Activated naive CD8-positive, alpha-beta T cell treated with anti-CD3 and anti-CD28 coated beads for 36 hours (primary cell): ENCODE results near the gene DOCK1. TPM values are rescaled to one million over a fixed set of nuclear protein-coding genes. Genes with fewer than 3 reads are reported as not detected.

Experiments used
- DNase-seq: peaks from one replicate; pipeline ENCODE4 v3.0.0; 2021
- H3K27ac Mint-ChIP-seq: one replicate; pipeline ENCODE4 v1.8.0; 2022; ENCODE audit warnings: mild to moderate bottlenecking, moderate library complexity, mixed read lengths
- H3K27me3 Mint-ChIP-seq: one replicate; pipeline ENCODE4 v1.8.0; 2022; ENCODE audit warnings: mild to moderate bottlenecking, mixed read lengths
- H3K36me3 Mint-ChIP-seq: one replicate; pipeline ENCODE4 v1.8.0; 2021; ENCODE audit warnings: mild to moderate bottlenecking, mixed read lengths
- H3K4me1 Mint-ChIP-seq: one replicate; pipeline ENCODE4 v1.8.0; 2021; ENCODE audit warnings: mixed read lengths
- H3K4me3 Mint-ChIP-seq: one replicate; pipeline ENCODE4 v1.8.0; 2022; ENCODE audit warnings: mild to moderate bottlenecking, moderate library complexity, mixed read lengths
- H3K9me3 Mint-ChIP-seq: one replicate; pipeline ENCODE4 v1.8.0; 2022; ENCODE audit warnings: mixed read lengths
- total RNA-seq, 2 experiments: library from RNA; stranded (reverse); gene quantifications; one replicate each; pipeline ENCODE4 v1.2.3, GENCODE V29; 2021

Gene DOCK1
- total RNA-seq, 2 experiments from 2014 or later, result 0.76 to 0.95 TPM

- no peak overlapping the region for H3K27ac Mint-ChIP-seq
Measured at GRCh38 chr10:127402596-127403409, 497.6 kb downstream of the DOCK1 start.

DNA sequence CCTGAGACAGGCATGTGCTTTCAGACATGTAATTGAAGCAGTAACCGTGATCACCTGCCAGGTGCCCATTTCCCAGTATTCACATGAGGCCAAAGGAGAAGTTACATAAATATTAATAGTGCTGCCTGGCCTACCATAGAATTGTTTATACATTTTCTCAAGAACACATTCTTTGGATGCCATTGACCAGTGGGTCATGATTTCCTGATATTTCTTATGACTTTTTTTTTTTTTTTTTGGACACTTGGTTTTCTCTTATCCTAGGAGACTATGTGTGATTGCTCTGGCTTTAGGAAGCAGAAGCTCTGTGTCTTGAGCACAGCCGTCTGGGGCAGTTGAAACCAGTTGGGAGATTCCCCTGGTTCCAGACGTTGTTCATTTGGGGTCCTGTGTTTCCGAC is 500.0 kb downstream of the DOCK1 start:
- no peaks in the 10 kb centered on the region for H3K4me1 Mint-ChIP-seq
- H3K27ac Mint-ChIP-seq, result no peak overlapping the region
- peaks cover 3% of the 10 kb centered on the region for H3K9me3 Mint-ChIP-seq
- no peaks in the 10 kb centered on the region for H3K36me3 Mint-ChIP-seq
- no peak overlapping the region for H3K4me3 Mint-ChIP-seq
- no peaks in the 10 kb centered on the region for H3K27me3 Mint-ChIP-seq
- no peak for DNase-seq

More at GRCh38 chr10:127402596-127403409, 497.6 kb downstream of the DOCK1 start:
- no peak for DNase-seq
- Mint-ChIP-seq H3K9me3 (peaks cover 3% of the 10 kb centered on the region), H3K4me3 (no peak overlapping the region), H3K27me3 (no peaks in the 10 kb centered on the region), H3K36me3 (no peaks in the 10 kb centered on the region), H3K4me1 (no peaks in the 10 kb centered on the region)

- Mint-ChIP-seq H3K27me3 (no peaks in the 10 kb centered on the region), H3K4me3 (no peak overlapping the region), H3K36me3 (no peaks in the 10 kb centered on the region), H3K9me3 (peaks cover 3% of the 10 kb centered on the region), H3K27ac (no peak overlapping the region), H3K4me1 (no peaks in the 10 kb centered on the region)
- no peak for DNase-seq
Measured at GRCh38 chr10:127406018-127406550, 500.9 kb downstream of the DOCK1 start.

DNA sequence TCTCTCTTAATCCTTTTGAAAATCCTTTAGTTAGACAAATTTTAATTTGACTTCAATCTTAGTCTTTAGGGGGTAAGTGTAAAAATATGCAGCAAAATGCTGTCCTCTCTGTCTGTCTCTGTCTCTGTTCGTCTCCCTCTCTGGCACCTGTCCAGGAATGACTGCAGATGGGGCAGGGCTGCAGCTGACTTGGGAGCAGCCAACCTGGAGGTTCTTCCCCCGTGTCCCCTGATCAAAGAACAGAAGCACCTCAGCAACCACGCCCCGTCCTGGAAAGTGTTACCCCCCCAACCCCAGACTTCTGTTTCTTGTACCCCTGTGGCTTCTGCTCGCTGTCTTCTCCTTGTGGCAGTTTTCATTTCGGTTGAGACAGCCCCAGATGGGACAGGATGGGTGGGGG is 502.3 kb downstream of the DOCK1 start:
- H3K9me3 Mint-ChIP-seq, result no peaks in the 10 kb centered on the region
- DNase-seq, result no peak
- H3K27me3 Mint-ChIP-seq, result no peaks in the 10 kb centered on the region
- no peaks in the 10 kb centered on the region for H3K36me3 Mint-ChIP-seq
- H3K4me1 Mint-ChIP-seq, result no peaks in the 10 kb centered on the region
- H3K4me3 Mint-ChIP-seq, result no peak overlapping the region
- no peak overlapping the region for H3K27ac Mint-ChIP-seq

GRCh38 chr10:127408112-127408710 is 503.0 kb downstream of the DOCK1 start:
- no peak overlapping the region for H3K4me3 Mint-ChIP-seq
- H3K27ac Mint-ChIP-seq, result no peak overlapping the region
- no peaks in the 10 kb centered on the region for H3K4me1 Mint-ChIP-seq
- H3K27me3 Mint-ChIP-seq, result no peaks in the 10 kb centered on the region
- H3K36me3 Mint-ChIP-seq, result no peaks in the 10 kb centered on the region
- no peaks in the 10 kb centered on the region for H3K9me3 Mint-ChIP-seq
- no peak for DNase-seq

DNA sequence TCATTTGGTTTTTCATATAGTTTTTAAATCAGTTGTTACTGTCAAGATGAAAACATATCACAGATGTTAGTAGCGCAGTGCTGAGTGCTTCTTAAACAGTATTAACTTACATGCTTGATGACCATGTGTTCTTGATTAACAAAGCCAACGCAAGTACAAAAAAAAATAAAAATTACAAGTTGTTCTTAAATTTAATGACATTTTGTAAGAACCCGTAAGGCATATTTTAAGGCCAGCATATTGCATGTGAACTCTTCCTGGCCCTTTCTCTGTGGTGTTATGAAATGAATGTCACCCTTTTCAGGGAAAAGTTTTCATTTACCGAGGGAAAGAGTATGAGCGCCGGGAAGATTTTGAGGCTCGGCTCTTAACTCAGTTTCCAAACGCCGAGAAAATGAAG is 503.5 kb downstream of the DOCK1 start:
- Mint-ChIP-seq H3K9me3 (no peaks in the 10 kb centered on the region), H3K4me1 (no peaks in the 10 kb centered on the region), H3K4me3 (no peak overlapping the region), H3K27me3 (no peaks in the 10 kb centered on the region), H3K27ac (no peak overlapping the region), H3K36me3 (no peaks in the 10 kb centered on the region)
- DNase-seq, result no peak

DNA sequence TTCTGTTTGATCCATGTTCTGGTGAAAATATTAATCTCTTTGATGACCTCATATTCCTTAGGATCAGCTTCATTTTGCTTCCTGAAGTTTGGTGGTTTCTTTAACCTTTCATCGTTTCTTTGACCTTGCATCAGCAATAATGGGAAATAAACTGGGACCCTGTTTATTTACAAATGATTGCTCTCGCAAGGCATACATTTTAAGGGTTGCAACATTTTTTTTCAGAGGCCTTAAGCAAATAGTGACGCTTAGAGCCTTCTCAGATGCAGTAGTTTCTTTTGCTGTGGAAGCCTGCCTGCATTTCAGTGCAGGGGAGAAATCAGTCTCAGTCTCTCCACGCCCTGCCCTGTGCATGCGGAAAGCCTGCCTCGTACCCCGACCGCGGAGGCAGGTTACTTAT is 504.8 kb downstream of the DOCK1 start:
- Mint-ChIP-seq H3K4me3 (no peak overlapping the region), H3K27me3 (no peaks in the 10 kb centered on the region), H3K36me3 (no peaks in the 10 kb centered on the region), H3K27ac (no peak overlapping the region), H3K4me1 (no peaks in the 10 kb centered on the region), H3K9me3 (no peaks in the 10 kb centered on the region)
- DNase-seq, result no peak

GRCh38 chr10:127411062-127411461 is 505.8 kb downstream of the DOCK1 start:
- no peaks in the 10 kb centered on the region for H3K36me3 Mint-ChIP-seq
- no peaks in the 10 kb centered on the region for H3K9me3 Mint-ChIP-seq
- no peak for DNase-seq
- H3K4me1 Mint-ChIP-seq, result no peaks in the 10 kb centered on the region
- no peak overlapping the region for H3K27ac Mint-ChIP-seq
- H3K4me3 Mint-ChIP-seq, result no peak overlapping the region
- H3K27me3 Mint-ChIP-seq, result no peaks in the 10 kb centered on the region

DNA sequence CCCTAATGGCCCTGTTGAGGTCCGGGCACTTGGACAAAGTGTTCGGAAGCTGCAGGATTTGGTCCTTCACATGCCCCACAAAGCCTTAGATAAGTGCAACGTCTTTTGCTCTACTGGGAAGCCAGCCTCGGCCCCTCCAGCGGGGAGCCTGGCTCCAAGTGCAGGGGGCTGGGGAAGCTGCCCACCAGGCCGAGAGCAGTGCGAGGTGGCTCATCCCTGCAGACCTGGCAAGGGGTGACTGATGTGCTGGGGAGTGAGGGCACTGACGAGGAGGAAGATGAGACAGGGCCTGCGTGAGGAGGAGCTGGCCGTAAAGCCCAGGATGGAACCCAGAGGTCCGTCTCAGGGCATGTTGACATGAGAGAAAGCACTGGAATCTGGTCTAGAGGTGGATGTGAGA is 508.1 kb downstream of the DOCK1 start:
- H3K4me3 Mint-ChIP-seq, result no peak overlapping the region
- no peak for DNase-seq
- no peaks in the 10 kb centered on the region for H3K36me3 Mint-ChIP-seq
- H3K27ac Mint-ChIP-seq, result no peak overlapping the region
- H3K27me3 Mint-ChIP-seq, result no peaks in the 10 kb centered on the region
- no peaks in the 10 kb centered on the region for H3K4me1 Mint-ChIP-seq
- H3K9me3 Mint-ChIP-seq, result no peaks in the 10 kb centered on the region

DNA sequence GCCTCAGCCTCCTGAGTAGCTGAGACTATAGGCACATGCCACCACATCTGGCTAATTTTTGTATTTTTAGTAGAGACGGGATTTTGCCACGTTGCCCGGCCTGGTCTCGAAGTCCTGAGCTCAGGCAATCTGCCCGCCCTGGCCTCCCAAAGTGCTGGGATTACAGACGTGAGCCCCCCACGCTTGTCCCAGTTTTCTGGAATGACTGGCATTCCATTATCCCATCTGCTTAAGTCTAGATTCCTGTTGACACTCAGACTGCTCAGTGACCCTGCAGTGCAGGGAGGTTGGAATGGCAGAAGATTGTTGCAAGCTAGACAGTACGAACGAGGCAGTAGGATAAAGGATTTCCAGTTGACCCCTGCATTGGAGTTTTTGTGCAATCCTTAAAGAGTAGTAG is 508.8 kb downstream of the DOCK1 start:
- Mint-ChIP-seq H3K36me3 (no peaks in the 10 kb centered on the region), H3K4me1 (no peaks in the 10 kb centered on the region), H3K9me3 (no peaks in the 10 kb centered on the region), H3K4me3 (no peak overlapping the region), H3K27ac (no peak overlapping the region), H3K27me3 (no peaks in the 10 kb centered on the region)
- no peak for DNase-seq

DNA sequence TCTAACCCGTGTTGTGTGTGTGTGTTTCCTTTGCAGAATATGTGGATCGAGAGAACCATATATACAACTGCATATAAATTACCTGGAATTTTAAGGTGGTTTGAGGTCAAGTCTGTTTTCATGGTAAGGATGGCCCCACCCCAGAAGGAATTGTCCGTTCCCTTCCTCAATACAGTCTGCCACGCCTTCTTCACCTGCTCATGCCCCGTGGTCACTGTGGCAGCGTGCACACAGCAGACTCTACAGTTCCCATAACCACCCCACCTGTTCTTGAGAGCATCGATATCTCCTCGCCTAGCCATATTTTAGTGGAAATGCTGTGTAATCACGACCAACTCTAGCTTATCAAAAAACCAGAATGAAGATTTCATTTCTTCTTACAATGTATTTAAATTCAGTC is 509.9 kb downstream of the DOCK1 start:
- no peak overlapping the region for H3K4me3 Mint-ChIP-seq
- DNase-seq, result no peak
- H3K27ac Mint-ChIP-seq, result no peak overlapping the region
- H3K9me3 Mint-ChIP-seq, result no peaks in the 10 kb centered on the region
- H3K27me3 Mint-ChIP-seq, result no peaks in the 10 kb centered on the region
- no peaks in the 10 kb centered on the region for H3K4me1 Mint-ChIP-seq
- no peaks in the 10 kb centered on the region for H3K36me3 Mint-ChIP-seq

DNA sequence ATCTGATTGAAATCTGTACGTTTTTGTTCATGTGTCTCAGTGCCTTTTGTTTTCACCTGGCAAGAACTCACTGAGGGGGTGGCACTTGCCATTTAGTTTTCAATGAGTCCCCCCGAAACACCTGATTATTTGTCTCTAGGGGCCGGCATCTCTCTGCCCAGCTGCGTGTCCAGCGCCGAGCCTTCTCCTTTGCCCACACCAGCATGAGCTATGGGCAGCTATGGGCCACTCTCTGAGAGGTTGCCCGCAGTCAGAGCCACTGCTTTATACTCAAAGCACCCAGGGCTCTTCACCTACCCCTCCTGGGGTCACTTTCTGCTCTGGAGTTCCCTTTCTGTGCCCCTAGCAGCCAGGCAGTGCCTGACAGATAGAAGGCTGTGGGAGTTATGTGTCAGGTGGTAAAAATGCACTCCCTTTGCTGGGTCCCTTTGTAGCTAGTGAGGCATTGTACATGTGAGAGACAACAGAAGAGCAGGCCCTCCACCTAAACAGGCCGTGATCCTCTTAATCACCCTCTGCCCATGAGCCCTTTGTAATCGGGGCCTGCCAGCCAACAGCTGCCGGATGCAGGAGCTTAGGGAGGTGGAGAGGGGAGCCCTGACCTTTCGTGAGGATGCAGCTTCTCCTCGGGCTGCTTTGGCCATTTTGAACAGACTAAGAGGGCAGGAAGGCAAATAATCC is 510.8 kb downstream of the DOCK1 start:
- Mint-ChIP-seq H3K27me3 (no peaks in the 10 kb centered on the region), H3K4me1 (no peaks in the 10 kb centered on the region), H3K27ac (no peak overlapping the region), H3K9me3 (no peaks in the 10 kb centered on the region), H3K4me3 (no peak overlapping the region), H3K36me3 (no peaks in the 10 kb centered on the region)
- no peak for DNase-seq

DNA sequence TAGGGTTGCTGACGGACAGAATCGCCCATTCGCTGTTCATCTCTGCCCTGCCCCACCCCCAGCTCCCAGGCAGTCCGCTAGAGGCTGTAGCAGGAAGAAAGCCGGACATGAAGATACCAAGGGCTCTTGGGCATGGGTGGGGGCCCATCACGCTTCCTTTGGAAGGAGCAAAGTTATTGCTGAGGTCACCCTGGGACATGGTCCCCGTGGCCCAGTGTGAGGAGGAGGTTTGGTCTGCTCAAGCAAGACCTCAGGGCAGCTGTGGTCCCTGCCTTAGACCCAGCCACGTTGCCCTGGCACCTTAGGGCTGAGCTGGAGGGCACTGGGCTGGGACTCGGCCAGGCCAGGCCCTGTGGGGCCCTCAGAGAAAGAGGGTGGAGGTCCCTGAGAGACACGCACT is 511.8 kb downstream of the DOCK1 start:
- Mint-ChIP-seq H3K4me3 (no peak overlapping the region), H3K36me3 (no peaks in the 10 kb centered on the region), H3K4me1 (no peaks in the 10 kb centered on the region), H3K9me3 (no peaks in the 10 kb centered on the region), H3K27ac (no peak overlapping the region), H3K27me3 (no peaks in the 10 kb centered on the region)
- DNase-seq, result no peak

DNA sequence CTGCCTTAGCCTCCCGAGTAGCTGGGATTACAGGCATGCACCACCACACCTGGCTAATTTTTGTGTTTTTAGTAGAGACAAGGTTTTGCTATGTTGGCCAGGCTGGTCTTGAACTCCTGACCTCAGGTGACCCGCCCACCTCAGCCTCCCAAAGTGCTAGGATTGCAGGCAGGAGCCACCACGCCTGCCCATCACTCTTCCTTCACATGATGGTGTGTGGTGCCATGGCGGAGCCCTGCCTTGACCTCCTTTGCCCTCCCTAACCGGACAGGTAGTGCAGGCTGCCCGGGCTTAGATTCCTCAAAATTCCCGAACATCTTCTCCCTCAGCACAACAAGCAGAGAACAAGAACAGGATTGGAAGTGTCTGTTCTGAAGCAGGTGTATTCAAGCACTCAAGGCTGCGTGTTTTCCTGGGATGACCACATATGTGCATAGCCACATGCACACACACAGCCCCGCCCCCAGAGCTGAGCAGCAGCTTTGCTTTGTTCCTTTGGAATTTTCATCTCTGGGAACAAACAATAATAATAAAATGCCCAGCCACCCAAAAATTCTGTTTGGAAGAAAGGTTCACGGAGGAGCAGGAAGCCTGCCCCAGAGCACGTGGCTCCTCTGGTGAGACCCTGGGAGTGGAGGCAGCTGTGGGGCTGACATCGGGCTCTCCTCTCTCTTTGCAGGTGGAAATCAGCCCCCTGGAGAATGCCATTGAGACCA is 512.6 kb downstream of the DOCK1 start:
- DNase-seq, result no peak
- Mint-ChIP-seq H3K27me3 (no peaks in the 10 kb centered on the region), H3K36me3 (no peaks in the 10 kb centered on the region), H3K27ac (no peak overlapping the region), H3K9me3 (no peaks in the 10 kb centered on the region), H3K4me1 (no peaks in the 10 kb centered on the region), H3K4me3 (no peak overlapping the region)
